WTC11 (cell line): ENCODE results near the gene APOA4.
"Not testable (repeated sequence)": the region's sequence is repeated elsewhere in the genome, so short reads cannot be mapped to it uniquely, and the experiment has no call there.

Source experiments
- CBFB ChIP-seq: sonication (generic); formaldehyde crosslinking; IDR thresholded peaks from 2 replicates; pipeline ENCODE4 v1.8.1; 2022; ENCODE audit warnings: mild to moderate bottlenecking, low read depth, missing genetic modification reagents
- CREB1 ChIP-seq: sonication (generic); formaldehyde crosslinking; IDR thresholded peaks from 2 replicates; pipeline ENCODE4 v1.8.0; 2023; ENCODE audit warnings: mild to moderate bottlenecking, missing genetic modification reagents
- ELF4 ChIP-seq: sonication (generic); formaldehyde crosslinking; IDR thresholded peaks from 2 replicates; pipeline ENCODE4 v1.8.1; 2022; ENCODE audit warnings: low read depth, mild to moderate bottlenecking, moderate library complexity, missing genetic modification reagents
- EMX1 ChIP-seq: fragments of 250-450 bp; sonication (Bioruptor Pico); IDR thresholded peaks from 2 replicates; pipeline ENCODE4 v1.8.0; 2021; ENCODE audit warnings: mild to moderate bottlenecking
- FOXK1 ChIP-seq: sonication (generic); formaldehyde crosslinking; IDR thresholded peaks from 2 replicates; pipeline ENCODE4 v1.8.0; 2022; ENCODE audit warnings: mild to moderate bottlenecking, moderate library complexity, missing genetic modification reagents
- FOXP1 ChIP-seq: sonication (generic); formaldehyde crosslinking; IDR thresholded peaks from 2 replicates; pipeline ENCODE4 v1.8.0; 2022; ENCODE audit warnings: missing genetic modification reagents, mild to moderate bottlenecking, moderate library complexity, borderline replicate concordance
- HMGXB4 ChIP-seq: sonication (generic); formaldehyde crosslinking; IDR thresholded peaks from 2 replicates; pipeline ENCODE4 v1.8.1; 2023; ENCODE audit warnings: mild to moderate bottlenecking, moderate library complexity, missing genetic modification reagents
- NFYB ChIP-seq: sonication (generic); formaldehyde crosslinking; conservative IDR thresholded peaks from 2 replicates; pipeline ENCODE4 v1.8.0; 2022; ENCODE audit warnings: low read depth, missing genetic modification reagents
- TP53 ChIP-seq: sonication (generic); formaldehyde crosslinking; IDR thresholded peaks from 2 replicates; pipeline ENCODE4 v1.8.1; 2023; ENCODE audit warnings: mild to moderate bottlenecking, missing genetic modification reagents
- ZNF138 ChIP-seq: sonication (generic); formaldehyde crosslinking; conservative IDR thresholded peaks from 2 replicates; pipeline ENCODE4 v1.8.1; 2022; ENCODE audit warnings: mild to moderate bottlenecking, moderate library complexity, missing genetic modification reagents
- ZNF232 ChIP-seq: sonication (generic); formaldehyde crosslinking; IDR thresholded peaks from 2 replicates; pipeline ENCODE4 v1.8.0; 2022; ENCODE audit warnings: mild to moderate bottlenecking, missing genetic modification reagents
- TF ChIP-seq, protein P1 (sequence below): fragments of 200-600 bp; IDR thresholded peaks from 2 replicates; pipeline ENCODE4 v1.8.0; 2022; ENCODE audit warnings: antibody characterized with exemption
- TF ChIP-seq, protein P2 (sequence below): sonication (generic); formaldehyde crosslinking; IDR thresholded peaks from 2 replicates; pipeline ENCODE4 v1.8.1; 2023; ENCODE audit warnings: mild to moderate bottlenecking, missing genetic modification reagents, moderate library complexity
- TF ChIP-seq, protein P3 (sequence below): fragments of 250-450 bp; sonication (Bioruptor Pico); IDR thresholded peaks from 2 replicates; pipeline ENCODE4 v1.8.0; 2021; ENCODE audit warnings: mild to moderate bottlenecking

GRCh38 chr11:116834535-116835041 lies 11.5 kb upstream of the APOA4 start:
- TF ChIP-seq, protein P1, sequence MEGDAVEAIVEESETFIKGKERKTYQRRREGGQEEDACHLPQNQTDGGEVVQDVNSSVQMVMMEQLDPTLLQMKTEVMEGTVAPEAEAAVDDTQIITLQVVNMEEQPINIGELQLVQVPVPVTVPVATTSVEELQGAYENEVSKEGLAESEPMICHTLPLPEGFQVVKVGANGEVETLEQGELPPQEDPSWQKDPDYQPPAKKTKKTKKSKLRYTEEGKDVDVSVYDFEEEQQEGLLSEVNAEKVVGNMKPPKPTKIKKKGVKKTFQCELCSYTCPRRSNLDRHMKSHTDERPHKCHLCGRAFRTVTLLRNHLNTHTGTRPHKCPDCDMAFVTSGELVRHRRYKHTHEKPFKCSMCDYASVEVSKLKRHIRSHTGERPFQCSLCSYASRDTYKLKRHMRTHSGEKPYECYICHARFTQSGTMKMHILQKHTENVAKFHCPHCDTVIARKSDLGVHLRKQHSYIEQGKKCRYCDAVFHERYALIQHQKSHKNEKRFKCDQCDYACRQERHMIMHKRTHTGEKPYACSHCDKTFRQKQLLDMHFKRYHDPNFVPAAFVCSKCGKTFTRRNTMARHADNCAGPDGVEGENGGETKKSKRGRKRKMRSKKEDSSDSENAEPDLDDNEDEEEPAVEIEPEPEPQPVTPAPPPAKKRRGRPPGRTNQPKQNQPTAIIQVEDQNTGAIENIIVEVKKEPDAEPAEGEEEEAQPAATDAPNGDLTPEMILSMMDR = not testable (repeated sequence)
- TF ChIP-seq EMX1; TP53 (CRISPR knock-in tag); FOXK1 (CRISPR knock-in tag); CREB1 (CRISPR knock-in tag); ZNF138 (CRISPR knock-in tag); ELF4 (CRISPR knock-in tag); FOXP1 (CRISPR knock-in tag); ZNF232; HMGXB4 (CRISPR knock-in tag); CBFB; NFYB: not testable (repeated sequence)
- TF ChIP-seq, protein P2, sequence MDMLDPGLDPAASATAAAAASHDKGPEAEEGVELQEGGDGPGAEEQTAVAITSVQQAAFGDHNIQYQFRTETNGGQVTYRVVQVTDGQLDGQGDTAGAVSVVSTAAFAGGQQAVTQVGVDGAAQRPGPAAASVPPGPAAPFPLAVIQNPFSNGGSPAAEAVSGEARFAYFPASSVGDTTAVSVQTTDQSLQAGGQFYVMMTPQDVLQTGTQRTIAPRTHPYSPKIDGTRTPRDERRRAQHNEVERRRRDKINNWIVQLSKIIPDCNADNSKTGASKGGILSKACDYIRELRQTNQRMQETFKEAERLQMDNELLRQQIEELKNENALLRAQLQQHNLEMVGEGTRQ (CRISPR knock-in tag) = not testable (repeated sequence)
- TF ChIP-seq, protein P3, sequence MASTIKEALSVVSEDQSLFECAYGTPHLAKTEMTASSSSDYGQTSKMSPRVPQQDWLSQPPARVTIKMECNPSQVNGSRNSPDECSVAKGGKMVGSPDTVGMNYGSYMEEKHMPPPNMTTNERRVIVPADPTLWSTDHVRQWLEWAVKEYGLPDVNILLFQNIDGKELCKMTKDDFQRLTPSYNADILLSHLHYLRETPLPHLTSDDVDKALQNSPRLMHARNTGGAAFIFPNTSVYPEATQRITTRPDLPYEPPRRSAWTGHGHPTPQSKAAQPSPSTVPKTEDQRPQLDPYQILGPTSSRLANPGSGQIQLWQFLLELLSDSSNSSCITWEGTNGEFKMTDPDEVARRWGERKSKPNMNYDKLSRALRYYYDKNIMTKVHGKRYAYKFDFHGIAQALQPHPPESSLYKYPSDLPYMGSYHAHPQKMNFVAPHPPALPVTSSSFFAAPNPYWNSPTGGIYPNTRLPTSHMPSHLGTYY (CRISPR knock-in tag) = not testable (repeated sequence)
